ENCODE data around the gene FAT1. TPM values are rescaled to one million over a fixed set of nuclear protein-coding genes. Genes with fewer than 3 reads are reported as not detected.

FAT1 gene
- total and polyA plus RNA-seq, 9 of the 15 experiments (the other 6 are each of a cell fraction or from before 2014, with no cell fraction given), result 6.0 to 38.4 (median 21.4) TPM

DNA sequence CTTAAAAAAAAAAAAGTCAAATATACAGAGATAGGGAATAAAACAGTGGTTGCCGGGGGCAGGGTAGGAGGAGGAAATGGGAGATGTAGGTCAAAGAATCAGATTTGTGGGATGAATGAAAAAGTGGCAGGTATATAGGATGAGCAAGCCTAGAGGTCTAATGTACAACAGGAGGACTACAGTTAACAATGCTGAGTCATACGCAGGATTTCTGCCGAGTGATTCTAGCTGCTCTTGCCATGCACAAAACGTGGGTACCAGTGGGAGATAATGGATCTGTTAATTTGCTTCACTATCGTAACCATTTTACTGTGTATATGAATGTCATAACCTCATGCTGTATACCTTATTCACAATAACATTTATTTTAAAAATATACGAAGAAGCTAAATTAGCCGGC, 157.6 kb downstream of the FAT1 start:
- Histone ChIP-seq H4K20me1 (replicated peaks; ENCODE audit: control insufficient read depth, insufficient read depth, low read length) (no peaks in the 10 kb centered on the region), H3K9me3 (replicated peaks; ENCODE audit: control insufficient read depth, insufficient read depth, low read depth, low read length) (no peaks in the 10 kb centered on the region), H3K27me3 (ENCODE audit: control insufficient read depth in 2 of 2, insufficient read depth in 2 of 2, low read length in 2 of 2) (peaks cover 27 to 39% of the 10 kb centered on the region in 2 experiments), H3K4me3 (no peak overlapping the region), H3K79me2 (ENCODE audit: control insufficient read depth, insufficient read depth, low read length) (no peaks in the 10 kb centered on the region), H3K36me3 (ENCODE audit: control insufficient read depth, insufficient read depth, low read length) (no peaks in the 10 kb centered on the region), H3K9me1 (ENCODE audit: control insufficient read depth, insufficient read depth, low read length) (no peaks in the 10 kb centered on the region), H3K27ac (ENCODE audit: extremely low read depth, low read depth, low read length) (no peak overlapping the region), H3K4me1 (replicated peaks in 1 of 2; ENCODE audit: control insufficient read depth in 2 of 2, insufficient read depth in 2 of 2, low read length in 2 of 2) (no peaks in the 10 kb centered on the region; a peak in 1 of 5 replicates), H3K9ac (ENCODE audit: insufficient read depth in 1 of 2, low read depth in 2 of 2, low read length in 2 of 2) (no peak overlapping the region), H2AFZ (ENCODE audit: low read depth, low read length) (no peak overlapping the region), H3K4me2 (ENCODE audit: insufficient read depth, low read length) (no peak overlapping the region)
- POLR2A ChIA-PET, result no interaction called here
- WGBS (ENCODE audit: insufficient coverage, low coverage, missing lambda C conversion rate), result 7% methylated on average over 7 of the region's 7 CpGs
- FAIRE-seq (no peak), ATAC-seq (no peak), DNase-seq (ENCODE audit: extremely low read depth in 1 of 4, low spot score in 3 of 4) (no peak)
- TF ChIP-seq RCOR1 (IDR thresholded peaks at IDR 0.05; ENCODE audit: borderline replicate concordance in 1 of 2, low read depth in 2 of 2, low read length in 2 of 2), result no peak
- TF ChIP-seq ZNF324 (CRISPR knock-in tag; IDR thresholded peaks at IDR 0.05), result no peak
- TF ChIP-seq NR2F6 (CRISPR knock-in tag; IDR thresholded peaks at IDR 0.05), result no peak
- TF ChIP-seq NFE2 (IDR thresholded peaks at IDR 0.05; ENCODE audit: low read depth), result peak; percentile 69
- peak; percentile 75 for TF ChIP-seq MAFG (tag; conservative IDR thresholded peaks at IDR 0.05)
- peak; percentile 69 for TF ChIP-seq ZNF316 (IDR thresholded peaks at IDR 0.05)
- TF ChIP-seq C11orf30 (IDR thresholded peaks at IDR 0.05; ENCODE audit: low read depth), result peak; percentile 66; the same call in 1 of the 2 replicates
- TF ChIP-seq RBBP5 (IDR thresholded peaks at IDR 0.05; ENCODE audit: borderline replicate concordance, insufficient read depth, low read length, poor library complexity, severe bottlenecking), result no peak
- intact Hi-C loops (cut with micrococcal nuclease), result no loop called here
- in situ Hi-C loops (cut with MboI), result no loop called here
- BruUV-seq (replicated peaks), result no TSS peak
- CTCF ChIA-PET (ENCODE audit: low intra/inter-chr PET ratio), result no interaction called here
